ENCODE measurements around the gene FIP1L1. TPM values are rescaled to one million over a fixed set of nuclear protein-coding genes. Genes with fewer than 3 reads are reported as not detected.

Gene FIP1L1
- total and polyA plus RNA-seq, 10 of the 15 experiments (the other 5 are each of a cell fraction or from before 2014, with no cell fraction given) = 28.1 to 110 (median 59.4) TPM

- TF ChIP-seq ELK1 (IDR thresholded peaks at IDR 0.05; ENCODE audit: low read depth, low read length) (no peak), SMAD1 (IDR thresholded peaks at IDR 0.05; ENCODE audit: low read depth, partially characterized antibody) (no peak), TCF3 (IDR thresholded peaks at IDR 0.05; ENCODE audit: borderline replicate concordance, insufficient read depth, low read depth, low read length) (no peak), MTA3 (IDR thresholded peaks at IDR 0.05; ENCODE audit: borderline replicate concordance, low read length) (no peak), TARDBP (IDR thresholded peaks at IDR 0.05; ENCODE audit: borderline replicate concordance) (no peak), CEBPZ (IDR thresholded peaks at IDR 0.05; ENCODE audit: low read depth, low read length) (no peak), ATF2 (IDR thresholded peaks at IDR 0.05; ENCODE audit: low read length) (no peak), MEF2A (IDR thresholded peaks at IDR 0.05; ENCODE audit: insufficient read depth, low read depth, low read length) (no peak), KLF5 (IDR thresholded peaks at IDR 0.05; ENCODE audit: partially characterized antibody) (no peak), E2F4 (IDR thresholded peaks at IDR 0.05; ENCODE audit: low read depth, low read length) (no peak), HDGF (IDR thresholded peaks at IDR 0.05) (no peak), HDAC6 (IDR thresholded peaks at IDR 0.05; ENCODE audit: unreplicated experiment) (no peak), YY1 (IDR thresholded peaks at IDR 0.05; ENCODE audit: low read depth, low read length) (no peak), MTA2 (IDR thresholded peaks at IDR 0.05; ENCODE audit: low read depth) (no peak), POLR2AphosphoS2 (IDR thresholded peaks at IDR 0.05; ENCODE audit: low read depth, low read length) (no peak)
- no peaks in the 10 kb centered on the region; the same call in 2 of the 3 replicates for H3K9me3 ChIP-seq (replicated peaks; ENCODE audit: control insufficient read depth, insufficient read depth, low read length)
- ChIA-PET SMC1A (ENCODE audit: uncharacterized antibody, unreplicated experiment) (interaction anchor here (0.6 to 3.9 kb wide), 13 partner anchors 42 to 320 kb away, joined by 3 to 40 read pairs (median 5); no protein-coding TSS in a partner anchor), POLR2A (interaction anchor here (1.2 to 1.6 kb wide), 2 partner anchors 9 to 164 kb away, joined by 3 to 5 read pairs; no protein-coding TSS in a partner anchor), RAD21 (ENCODE audit: unreplicated experiment) (interaction anchor here (0.7 to 4.0 kb wide), 10 partner anchors 17 to 476 kb away, joined by 3 to 20 read pairs (median 4); no protein-coding TSS in a partner anchor), CTCF (interaction anchor here (0.9 to 5.2 kb wide), 19 partner anchors 8 to 475 kb away, joined by 3 to 51 read pairs (median 4); no protein-coding TSS in a partner anchor)
- no peak overlapping the region for H3K4me3 ChIP-seq
- no peak overlapping the region for H3K4me2 ChIP-seq (ENCODE audit: control insufficient read depth, insufficient read depth)
- no peak overlapping the region for H2AFZ ChIP-seq (ENCODE audit: control insufficient read depth, low read depth, low read length)
- peaks cover 0 to 6% of the 10 kb centered on the region in 2 experiments; a peak in 1 of 4 replicates for H3K27me3 ChIP-seq (replicated peaks in 1 of 2; ENCODE audit: control insufficient read depth in 2 of 2, insufficient read depth in 2 of 2, low read length in 1 of 2)
- BruUV-seq (replicated peaks) = no TSS peak
- H3K9ac ChIP-seq (ENCODE audit: control insufficient read depth, insufficient read depth, low read length) = no peak overlapping the region
- intact Hi-C loops (cut with micrococcal nuclease; ENCODE audit: unreplicated experiment) = no loop called here
- no peaks in the 10 kb centered on the region for H3K36me3 ChIP-seq (ENCODE audit: control insufficient read depth in 2 of 2, insufficient read depth in 2 of 2, low read length in 1 of 2)
- H3K4me1 ChIP-seq (ENCODE audit: control insufficient read depth, insufficient read depth, low read length) = no peaks in the 10 kb centered on the region
- no peaks in the 10 kb centered on the region for H4K20me1 ChIP-seq (ENCODE audit: control insufficient read depth, insufficient read depth)
- H3K27ac ChIP-seq (ENCODE audit: control insufficient read depth, insufficient read depth) = no peak overlapping the region
- FAIRE-seq = no peak
- DNase-seq (ENCODE audit: low read depth, low spot score) = no peak
- ATAC-seq = no peak
- no peaks in the 10 kb centered on the region for H3K79me2 ChIP-seq (ENCODE audit: control insufficient read depth, insufficient read depth, low read length)
- in situ Hi-C loops (cut with MboI) = loop anchor here (10.0 kb wide), 1 partner anchor 725 kb away; no protein-coding TSS in a partner anchor
These were observed 111.9 kb downstream of the FIP1L1 start for GRCh38 chr4:53489279-53489889.

Data from GM12878 (cell line).